WTC11 (cell line): ENCODE measurements around the gene CLEC3B. TPM values are rescaled to one million over a fixed set of nuclear protein-coding genes. Genes with fewer than 3 reads are reported as not detected.

Experiments used
- ATAC-seq: fragments of 200-7000 bp; cut with Tn5 transposase; 2 replicates; pipeline ENCODE4 v1.10.0; 2021; ENCODE audit warnings: mild to moderate bottlenecking, moderate library complexity
- CTCF ChIA-PET: fragments of 300-600 bp; sonication (Branson Sonifier 250); formaldehyde crosslinking; loops from one replicate; lab custom pipeline; 2021; ENCODE audit warnings: antibody characterized with exemption; lab: Charles Lee
- POLR2A ChIA-PET: fragments of 350-600 bp; sonication (Branson Sonifier 250); formaldehyde crosslinking; loops from one replicate; lab custom pipeline; 2021; ENCODE audit warnings: antibody characterized with exemption; lab: Charles Lee
- DNase-seq: peaks from one replicate; pipeline ENCODE4 v3.0.0; 2021; ENCODE audit warnings: low spot score
- H3K27ac Mint-ChIP-seq: 2 replicates; pipeline ENCODE4 v1.8.0; 2021; ENCODE audit warnings: mixed read lengths
- H3K27me3 Mint-ChIP-seq: 2 replicates; pipeline ENCODE4 v1.8.0; 2021; ENCODE audit warnings: low read depth, mild to moderate bottlenecking, moderate library complexity, mixed read lengths
- H3K36me3 Mint-ChIP-seq: 2 replicates; pipeline ENCODE4 v1.8.0; 2021; ENCODE audit warnings: mixed read lengths
- H3K4me1 Mint-ChIP-seq: 2 replicates; pipeline ENCODE4 v1.8.0; 2022; ENCODE audit warnings: mixed read lengths
- H3K4me3 Mint-ChIP-seq: 2 replicates; pipeline ENCODE4 v1.8.0; 2021; ENCODE audit warnings: mild to moderate bottlenecking, moderate library complexity, mixed read lengths
- H3K9me3 Mint-ChIP-seq: 2 replicates; pipeline ENCODE4 v1.8.0; 2021; ENCODE audit warnings: mixed read lengths
- ATF1 ChIP-seq: sonication (generic); formaldehyde crosslinking; IDR thresholded peaks from 2 replicates; pipeline ENCODE4 v1.8.1; 2023; ENCODE audit warnings: mild to moderate bottlenecking, moderate library complexity, missing genetic modification reagents
- ATF6 ChIP-seq: sonication (generic); formaldehyde crosslinking; IDR thresholded peaks from 2 replicates; pipeline ENCODE4 v1.8.1; 2023; ENCODE audit warnings: mild to moderate bottlenecking, missing genetic modification reagents
- CBFB ChIP-seq: sonication (generic); formaldehyde crosslinking; IDR thresholded peaks from 2 replicates; pipeline ENCODE4 v1.8.1; 2022; ENCODE audit warnings: mild to moderate bottlenecking, low read depth, missing genetic modification reagents
- E2F5 ChIP-seq: sonication (generic); formaldehyde crosslinking; IDR thresholded peaks from 2 replicates; pipeline ENCODE4 v1.8.1; 2022; ENCODE audit warnings: mild to moderate bottlenecking, moderate library complexity, missing genetic modification reagents
- ESRRA ChIP-seq: sonication (generic); formaldehyde crosslinking; IDR thresholded peaks from 2 replicates; pipeline ENCODE4 v1.8.1; 2022; ENCODE audit warnings: mild to moderate bottlenecking, missing genetic modification reagents, borderline replicate concordance
- HMGA2 ChIP-seq: fragments of 250-450 bp; sonication (Bioruptor Pico); IDR thresholded peaks from 2 replicates; pipeline ENCODE4 v1.4.0; 2021; ENCODE audit warnings: mild to moderate bottlenecking, moderate library complexity
- MAX ChIP-seq: sonication (generic); formaldehyde crosslinking; IDR thresholded peaks from 2 replicates; pipeline ENCODE4 v1.8.0; 2022; ENCODE audit warnings: mild to moderate bottlenecking, missing genetic modification reagents
- MXD4 ChIP-seq: fragments of 250-450 bp; sonication (Bioruptor Pico); IDR thresholded peaks from 2 replicates; pipeline ENCODE4 v1.8.0; 2021; ENCODE audit warnings: mild to moderate bottlenecking, moderate library complexity, borderline replicate concordance
- OVOL2 ChIP-seq: fragments of 250-450 bp; sonication (Bioruptor Pico); IDR thresholded peaks from 2 replicates; pipeline ENCODE4 v1.9.0; 2021; ENCODE audit warnings: mild to moderate bottlenecking, borderline replicate concordance
- PREB ChIP-seq: sonication (generic); formaldehyde crosslinking; IDR thresholded peaks from 2 replicates; pipeline ENCODE4 v1.8.1; 2022; ENCODE audit warnings: mild to moderate bottlenecking, missing genetic modification reagents, moderate library complexity, borderline replicate concordance
- RORB ChIP-seq: fragments of 250-450 bp; sonication (Bioruptor Pico); IDR thresholded peaks from 2 replicates; pipeline ENCODE4 v1.9.0; 2021; ENCODE audit warnings: mild to moderate bottlenecking
- SP1 ChIP-seq: sonication (generic); formaldehyde crosslinking; conservative IDR thresholded peaks from 2 replicates; pipeline ENCODE4 v1.8.1; 2022; ENCODE audit warnings: missing genetic modification reagents
- TCF7 ChIP-seq: sonication (generic); formaldehyde crosslinking; IDR thresholded peaks from 2 replicates; pipeline ENCODE4 v1.8.0; 2022; ENCODE audit warnings: mild to moderate bottlenecking, low read depth, missing genetic modification reagents, moderate library complexity
- USF1 ChIP-seq: sonication (generic); formaldehyde crosslinking; IDR thresholded peaks from 2 replicates; pipeline ENCODE4 v1.8.0; 2022; ENCODE audit warnings: mild to moderate bottlenecking, missing genetic modification reagents
- ZBTB21 ChIP-seq: sonication (generic); formaldehyde crosslinking; IDR thresholded peaks from 2 replicates; pipeline ENCODE4 v1.8.1; 2023; ENCODE audit warnings: mild to moderate bottlenecking, missing genetic modification reagents, borderline replicate concordance
- ZBTB43 ChIP-seq: sonication (generic); formaldehyde crosslinking; IDR thresholded peaks from 2 replicates; pipeline ENCODE4 v1.8.1; 2023; ENCODE audit warnings: mild to moderate bottlenecking, missing genetic modification reagents
- ZMAT4 ChIP-seq: fragments of 250-450 bp; sonication (Bioruptor Pico); IDR thresholded peaks from 2 replicates; pipeline ENCODE4 v1.9.0; 2021; ENCODE audit warnings: mild to moderate bottlenecking
- ZNF138 ChIP-seq: sonication (generic); formaldehyde crosslinking; conservative IDR thresholded peaks from 2 replicates; pipeline ENCODE4 v1.8.1; 2022; ENCODE audit warnings: mild to moderate bottlenecking, moderate library complexity, missing genetic modification reagents
- ZNF281 ChIP-seq: sonication (generic); formaldehyde crosslinking; IDR thresholded peaks from 2 replicates; pipeline ENCODE4 v1.8.0; 2023; ENCODE audit warnings: mild to moderate bottlenecking, missing genetic modification reagents
- ZNF416 ChIP-seq: fragments of 250-450 bp; sonication (Bioruptor Pico); IDR thresholded peaks from 2 replicates; pipeline ENCODE4 v1.9.0; 2021; ENCODE audit warnings: mild to moderate bottlenecking, inconsistent platforms
- ZNF425 ChIP-seq: fragments of 250-450 bp; sonication (Bioruptor Pico); conservative IDR thresholded peaks from 2 replicates; pipeline ENCODE4 v1.9.0; 2021; ENCODE audit warnings: mild to moderate bottlenecking
- total RNA-seq: library from RNA; stranded (reverse); gene quantifications from 3 replicates; pipeline ENCODE4 v1.2.3, GENCODE V29; 2021

CLEC3B gene
- total RNA-seq, 1 experiment from 2014 or later = 0.81 TPM

GRCh38 chr3:44981220-44981619, 44.9 kb upstream of the CLEC3B start (continued):
- no peak for TF ChIP-seq ZBTB43 (CRISPR knock-in tag)
- TF ChIP-seq ESRRA (CRISPR knock-in tag) = no peak
- no peak for TF ChIP-seq ZNF416 (CRISPR knock-in tag)
- TF ChIP-seq ATF1 (CRISPR knock-in tag) = no peak
- no peak for TF ChIP-seq ZMAT4 (CRISPR knock-in tag)
- no peak for TF ChIP-seq ZNF425 (CRISPR knock-in tag)
- no peak for TF ChIP-seq ZNF281

GRCh38 chr3:44981751-44982150, 44.4 kb upstream of the CLEC3B start:
- CTCF ChIA-PET = no interaction called here
- Mint-ChIP-seq H3K4me3 (no peak overlapping the region), H3K27ac (no peak overlapping the region; the same call in 1 of the 2 replicates), H3K4me1 (peaks cover 14% of the 10 kb centered on the region), H3K27me3 (no peaks in the 10 kb centered on the region), H3K9me3 (peaks cover 13% of the 10 kb centered on the region), H3K36me3 (peaks cover 29% of the 10 kb centered on the region)
- no peak for ATAC-seq
- no peak for DNase-seq
- POLR2A ChIA-PET = no interaction called here
- no peak for TF ChIP-seq OVOL2 (CRISPR knock-in tag)
- TF ChIP-seq ZBTB21 = no peak
- no peak for TF ChIP-seq TCF7 (CRISPR knock-in tag)
- TF ChIP-seq E2F5 (CRISPR knock-in tag) = no peak
- no peak for TF ChIP-seq SP1 (CRISPR knock-in tag)
- TF ChIP-seq RORB (CRISPR knock-in tag) = no peak
- TF ChIP-seq ATF6 (CRISPR knock-in tag) = no peak
- no peak for TF ChIP-seq HMGA2 (CRISPR knock-in tag)
- no peak for TF ChIP-seq MAX (CRISPR knock-in tag)
- no peak for TF ChIP-seq USF1
- no peak for TF ChIP-seq MXD4
- TF ChIP-seq PREB (CRISPR knock-in tag) = no peak
- no peak for TF ChIP-seq ZNF138
- no peak for TF ChIP-seq CBFB
